Measurements from ENCODE around the gene PIK3CD.

DNA sequence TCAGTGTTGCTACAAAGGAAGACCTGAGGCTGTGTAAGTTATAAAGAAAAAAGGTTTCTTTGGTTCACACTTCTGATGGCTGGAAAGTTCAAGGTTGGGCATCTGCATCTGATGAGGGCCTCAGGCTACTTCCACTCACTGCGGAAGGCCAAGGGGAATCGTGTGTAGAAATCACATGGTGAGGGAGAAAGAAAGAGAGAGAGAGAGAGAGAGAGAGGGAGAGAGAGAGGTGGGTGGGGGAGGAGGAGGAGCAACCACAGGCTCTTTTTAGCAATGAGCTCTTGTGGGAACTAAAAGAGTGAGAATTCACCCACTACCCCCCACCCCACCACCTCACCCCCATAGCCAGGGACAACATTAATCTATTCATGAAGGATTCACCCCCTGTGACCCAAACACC, 112.4 kb downstream of the PIK3CD start:
- TF ChIP-seq POLR2A (IDR thresholded peaks at IDR 0.05; ENCODE audit: low read length) (no peak), GATA1 (IDR thresholded peaks at IDR 0.05; ENCODE audit: low read depth, low read length) (no peak)

Data from erythroblast (primary cell).